ENCODE data around the gene PHLDA2. TPM values are rescaled to one million over a fixed set of nuclear protein-coding genes. Genes with fewer than 3 reads are reported as not detected.

PHLDA2 gene
- total and polyA plus RNA-seq, 8 donors = 0.16 to 9.0 (median 2.6) TPM

GRCh38 chr11:2886191-2886894, 42.9 kb downstream of the PHLDA2 start:
- DNase-seq (peak in 5 of 6 donors; percentile 36 to 83 (median 65)), FAIRE-seq (no peak), ATAC-seq (peak in 1 of 4 donors; percentile 1)
- H3K27ac ChIP-seq = peak overlapping the region in 3 of 4 donors; percentile 26 to 59 (median 38)
- peak overlapping the region in 2 of 4 donors; percentile 62 to 75 for H3K4me3 ChIP-seq
- TF ChIP-seq, protein P1, sequence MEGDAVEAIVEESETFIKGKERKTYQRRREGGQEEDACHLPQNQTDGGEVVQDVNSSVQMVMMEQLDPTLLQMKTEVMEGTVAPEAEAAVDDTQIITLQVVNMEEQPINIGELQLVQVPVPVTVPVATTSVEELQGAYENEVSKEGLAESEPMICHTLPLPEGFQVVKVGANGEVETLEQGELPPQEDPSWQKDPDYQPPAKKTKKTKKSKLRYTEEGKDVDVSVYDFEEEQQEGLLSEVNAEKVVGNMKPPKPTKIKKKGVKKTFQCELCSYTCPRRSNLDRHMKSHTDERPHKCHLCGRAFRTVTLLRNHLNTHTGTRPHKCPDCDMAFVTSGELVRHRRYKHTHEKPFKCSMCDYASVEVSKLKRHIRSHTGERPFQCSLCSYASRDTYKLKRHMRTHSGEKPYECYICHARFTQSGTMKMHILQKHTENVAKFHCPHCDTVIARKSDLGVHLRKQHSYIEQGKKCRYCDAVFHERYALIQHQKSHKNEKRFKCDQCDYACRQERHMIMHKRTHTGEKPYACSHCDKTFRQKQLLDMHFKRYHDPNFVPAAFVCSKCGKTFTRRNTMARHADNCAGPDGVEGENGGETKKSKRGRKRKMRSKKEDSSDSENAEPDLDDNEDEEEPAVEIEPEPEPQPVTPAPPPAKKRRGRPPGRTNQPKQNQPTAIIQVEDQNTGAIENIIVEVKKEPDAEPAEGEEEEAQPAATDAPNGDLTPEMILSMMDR (IDR thresholded peaks at IDR 0.05) = no peak
- no peaks in the 10 kb centered on the region for H3K9me3 ChIP-seq
- H3K27me3 ChIP-seq = no peaks in the 10 kb centered on the region
- H3K4me1 ChIP-seq = peaks cover 7 to 9% (median 8%) of the 10 kb centered on the region in 3 donors
- 27 to 42% methylated on average over 29 to 49 of the region's 49 CpGs for WGBS, 2 donors
- H3K36me3 ChIP-seq = no peaks in the 10 kb centered on the region
- intact Hi-C loops (cut with DNase I) = loop anchor here in 2 of 3 donors (10.0 kb wide), 1 partner anchor 192 kb away; the partner anchor contains the start of gene KCNQ1OT1 (in 2 of the 2)

- 0 to 1% methylated on average over 18 to 58 of the region's 61 CpGs for WGBS, 2 donors
- Histone ChIP-seq H3K27me3 (no peaks in the 10 kb centered on the region), H3K4me3 (peak within 1 kb of the TSS; percentile 38 to 75 (median 54)), H3K27ac (peak within 1 kb of the TSS in 3 of 4 donors; percentile 46 to 60 (median 49)), H3K9me3 (no peaks in the 10 kb centered on the region), H3K36me3 (no peaks in the 10 kb centered on the region), H3K4me1 (peaks cover under 1 to 2% (median under 1%) of the 10 kb centered on the region in 3 donors)
- intact Hi-C loops (cut with DNase I) = loop anchor here in 2 of 3 donors (10.0 kb wide), 1 partner anchor 191 kb away; the partner anchor contains the start of gene KCNQ1OT1 (in 2 of the 2)
- FAIRE-seq = no peak
- TF ChIP-seq, protein P1 (IDR thresholded peaks at IDR 0.05) = no peak
- peak; percentile 79 to 83 (median 82) for ATAC-seq
- peak; percentile 81 to 91 (median 86) for DNase-seq
These were observed 43.5 kb downstream of the PHLDA2 start, which contains the start of gene CDKN1C for GRCh38 chr11:2885678-2886081. Gene CDKN1C (minus strand): TSS chr11:2885775. CDS start chr11:2885456, 319 bp downstream.

GRCh38 chr11:2885017-2885677, 44.1 kb downstream of the PHLDA2 start:
- no peaks in the 10 kb centered on the region for H3K27me3 ChIP-seq
- peak overlapping the region; percentile 38 to 75 (median 54) for H3K4me3 ChIP-seq
- WGBS, 2 donors = 1% methylated on average over 45 to 80 of the region's 80 CpGs
- intact Hi-C loops (cut with DNase I) = loop anchor here in 2 of 3 donors (10.0 kb wide), 1 partner anchor 190 kb away; the partner anchor contains the start of gene KCNQ1OT1 (in 2 of the 2)
- TF ChIP-seq, protein P1 (IDR thresholded peaks at IDR 0.05) = no peak
- peak overlapping the region in 3 of 4 donors; percentile 41 to 46 (median 43) for H3K27ac ChIP-seq
- ATAC-seq (peak; percentile 50 to 62 (median 56)), FAIRE-seq (no peak), DNase-seq (peak in 5 of 6 donors; percentile 50 to 87 (median 76))
- H3K36me3 ChIP-seq = no peaks in the 10 kb centered on the region
- H3K9me3 ChIP-seq = no peaks in the 10 kb centered on the region
- H3K4me1 ChIP-seq = no peaks in the 10 kb centered on the region

DNA sequence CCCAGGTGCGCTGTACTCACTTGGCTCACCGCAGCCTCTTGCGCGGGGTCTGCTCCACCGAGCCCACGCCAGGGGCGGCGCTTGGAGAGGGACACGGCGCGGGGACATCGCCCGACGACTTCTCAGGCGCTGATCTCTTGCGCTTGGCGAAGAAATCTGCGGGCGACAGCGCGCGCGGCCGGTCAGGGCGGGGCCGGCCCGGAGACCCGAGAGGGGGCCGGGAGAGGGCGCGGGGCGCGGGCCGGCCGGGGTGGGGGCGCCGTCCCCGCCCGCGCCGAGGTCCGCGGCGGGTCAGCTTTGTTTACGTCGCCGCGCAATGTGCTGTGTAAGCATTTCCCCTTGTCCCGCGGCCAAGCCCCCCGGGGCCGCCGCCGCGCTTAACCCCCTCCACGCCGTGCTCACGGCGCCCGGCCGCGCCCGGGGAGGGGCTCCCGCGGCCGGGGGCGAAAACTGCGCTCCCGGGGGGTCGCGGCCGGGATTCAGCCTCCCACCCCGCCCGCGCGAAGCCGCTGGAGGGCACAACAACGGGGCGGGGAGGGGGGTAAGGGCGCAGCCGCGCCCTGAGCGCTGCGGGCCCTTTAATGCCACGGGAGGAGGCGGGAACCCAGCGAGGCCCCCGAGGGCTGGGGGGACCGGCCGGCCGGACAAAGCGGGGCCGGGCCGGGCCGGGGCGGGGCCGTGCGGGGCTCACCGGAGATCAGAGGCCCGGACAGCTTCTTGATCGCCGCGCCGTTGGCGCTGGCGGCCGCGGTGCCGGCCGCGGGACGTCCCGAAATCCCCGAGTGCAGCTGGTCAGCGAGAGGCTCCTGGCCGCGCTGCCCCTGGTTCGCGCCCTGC, 45.0 kb downstream of the PHLDA2 start:
- WGBS, 2 donors = 3 to 4% methylated on average over 39 to 119 of the region's 119 CpGs
- Histone ChIP-seq H3K4me1 (no peaks in the 10 kb centered on the region), H3K9me3 (no peaks in the 10 kb centered on the region), H3K36me3 (no peaks in the 10 kb centered on the region), H3K4me3 (peak overlapping the region; percentile 38 to 75 (median 54)), H3K27me3 (no peaks in the 10 kb centered on the region), H3K27ac (peak overlapping the region; percentile 35 to 60 (median 48))
- ATAC-seq = peak in 1 of 4 donors; percentile 6
- intact Hi-C loops (cut with DNase I) = loop anchor here in 2 of 3 donors (10.0 kb wide), 1 partner anchor 189 kb away; the partner anchor contains the start of gene KCNQ1OT1 (in 2 of the 2)
- peak in 4 of 6 donors; percentile 41 to 74 (median 66) for DNase-seq
- no peak for FAIRE-seq
- TF ChIP-seq, protein P1 (IDR thresholded peaks at IDR 0.05) = no peak
